OCI-LY7 (cell line): ENCODE measurements around the gene JAZF1. TPM values are rescaled to one million over a fixed set of nuclear protein-coding genes. Genes with fewer than 3 reads are reported as not detected.

Experiments used
- BruUV-seq: library from RNA; stranded (reverse); fragments of 400-500 nt; replicated peaks from 2 replicates; lab custom pipeline; 2021; lab: Mats Ljungman, UMichigan
- CTCF ChIA-PET: fragments of 300-600 bp; sonication (Branson Sonifier 250); formaldehyde crosslinking; loops from one replicate; lab custom pipeline; 2022; ENCODE audit warnings: antibody characterized with exemption; ENCODE audit not compliant: unreplicated experiment; lab: Charles Lee
- POLR2A ChIA-PET: fragments of 300-600 bp; sonication (Branson Sonifier 250); formaldehyde crosslinking; loops from one replicate; lab custom pipeline; 2022; ENCODE audit warnings: antibody characterized with exemption; lab: Charles Lee
- DNase-seq: peaks from one replicate; pipeline ENCODE4 v3.0.0-alpha.2; 2015; ENCODE audit warnings: low spot score
- H2AFZ ChIP-seq: fragments of 200-600 bp; sonication (generic), shearing (Covaris generic); 2 replicates; pipeline ENCODE4 v1.6.1; 2014; ENCODE audit warnings: mild to moderate bottlenecking, antibody characterized with exemption, low read length, moderate library complexity
- H3K27ac ChIP-seq: fragments of 200-600 bp; sonication (generic); 2 replicates; pipeline ENCODE4 v1.5.1; 2014; ENCODE audit warnings: mixed run types, low read depth, mild to moderate bottlenecking, moderate library complexity, low read length, inconsistent platforms; ENCODE audit not compliant: poor library complexity, severe bottlenecking
- H3K36me3 ChIP-seq: fragments of 200-600 bp; sonication (generic); 2 replicates; pipeline ENCODE4 v1.6.1; 2014; ENCODE audit warnings: mild to moderate bottlenecking, antibody characterized with exemption, low read length, moderate library complexity, mixed read lengths; ENCODE audit not compliant: insufficient read depth
- H3K4me1 ChIP-seq: fragments of 200-600 bp; sonication (generic); 2 replicates; pipeline ENCODE4 v1.5.1; 2014; ENCODE audit warnings: mild to moderate bottlenecking, low read length; ENCODE audit not compliant: insufficient read depth, poor library complexity, severe bottlenecking
- H3K4me2 ChIP-seq: fragments of 200-600 bp; sonication (generic); 2 replicates; pipeline ENCODE4 v1.6.1; 2014; ENCODE audit warnings: mild to moderate bottlenecking, low read length
- H3K4me3 ChIP-seq: fragments of 200-600 bp; sonication (generic); 2 replicates; pipeline ENCODE4 v1.5.1; 2014; ENCODE audit warnings: mild to moderate bottlenecking, low read depth, low read length; ENCODE audit not compliant: poor library complexity, severe bottlenecking
- H3K79me2 ChIP-seq: fragments of 200-600 bp; sonication (generic); 2 replicates; pipeline ENCODE4 v1.6.1; 2016; ENCODE audit warnings: low read depth, mild to moderate bottlenecking, low read length, moderate library complexity, mixed read lengths; ENCODE audit not compliant: insufficient read depth
- H3K9me2 ChIP-seq: fragments of 200-600 bp; sonication (generic); 2 replicates; pipeline ENCODE4 v1.6.1; 2016; ENCODE audit warnings: mild to moderate bottlenecking, low read length, mixed read lengths; ENCODE audit not compliant: insufficient read depth
- H3K9me3 ChIP-seq: fragments of 200-600 bp; sonication (generic); 2 replicates; pipeline ENCODE4 v1.6.1; 2014; ENCODE audit warnings: mild to moderate bottlenecking, mixed run types, low read length, mixed read lengths
- H4K20me1 ChIP-seq: fragments of 200-600 bp; sonication (generic); 2 replicates; pipeline ENCODE4 v1.6.1; 2014; ENCODE audit warnings: mild to moderate bottlenecking, antibody characterized with exemption, low read length, moderate library complexity, mixed read lengths; ENCODE audit not compliant: insufficient read depth
- CTCF ChIP-seq: fragments of 200-600 bp; sonication (generic); conservative IDR thresholded peaks from 2 replicates; pipeline ENCODE4 v1.5.1; 2014; ENCODE audit warnings: mild to moderate bottlenecking, antibody characterized with exemption, low read length, moderate library complexity, mixed read lengths
- EZH2phosphoT487 ChIP-seq: fragments of 200-600 bp; sonication (generic); IDR thresholded peaks from 2 replicates; pipeline ENCODE4 v1.6.1; 2018; ENCODE audit warnings: low read depth, borderline replicate concordance, mild to moderate bottlenecking, mixed run types, antibody characterized with exemption, low read length, moderate library complexity, mixed read lengths
- intact Hi-C: fragments of 100-400 bp; cut with micrococcal nuclease; formaldehyde crosslinking; loops from one replicate; pipeline ENCODE4 v1.10.0; 2022; ENCODE audit not compliant: unreplicated experiment
- total RNA-seq, 2 experiments: library from RNA; depleted of rRNA in 1 of 2; stranded (reverse); fragments of >200 nt in 1 of 2; shearing (Covaris generic) in 1 of 2; gene quantifications; 2 replicates each; pipeline ENCODE4 v1.2.3, GENCODE V29; 2014 to 2022

The JAZF1 gene
- total RNA-seq, 2 experiments from 2014 or later = 6.3 to 25.0 TPM

- TF ChIP-seq CTCF (no peak), EZH2phosphoT487 (no peak)
- H3K4me1 ChIP-seq = no peaks in the 10 kb centered on the region
- H2AFZ ChIP-seq = no peak overlapping the region
- POLR2A ChIA-PET = interaction anchor here (1.2 kb wide), 1 partner anchor 25 kb away, joined by 4 read pairs; no protein-coding TSS in a partner anchor
- no peaks in the 10 kb centered on the region for H3K36me3 ChIP-seq
- H3K9me3 ChIP-seq = no peaks in the 10 kb centered on the region
- no peak overlapping the region for H3K27ac ChIP-seq
- H3K9me2 ChIP-seq = no peaks in the 10 kb centered on the region
- H4K20me1 ChIP-seq = no peaks in the 10 kb centered on the region; the same call in 1 of the 2 replicates
- CTCF ChIA-PET = no interaction called here
- no peaks in the 10 kb centered on the region for H3K79me2 ChIP-seq
- no TSS peak for BruUV-seq
- intact Hi-C loops = no loop called here
- DNase-seq = no peak
- H3K4me3 ChIP-seq = no peak overlapping the region
- H3K4me2 ChIP-seq = no peak overlapping the region
Measured at GRCh38 chr7:28105234-28105633, 75.4 kb downstream of the JAZF1 start.

- Histone ChIP-seq H3K36me3 (no peaks in the 10 kb centered on the region), H3K79me2 (no peaks in the 10 kb centered on the region), H3K9me3 (no peaks in the 10 kb centered on the region), H2AFZ (no peak overlapping the region), H3K27ac (no peak overlapping the region), H3K4me1 (no peaks in the 10 kb centered on the region), H3K4me2 (no peak overlapping the region), H4K20me1 (no peaks in the 10 kb centered on the region; the same call in 1 of the 2 replicates), H3K4me3 (no peak overlapping the region), H3K9me2 (no peaks in the 10 kb centered on the region)
- no peak for DNase-seq
- POLR2A ChIA-PET = interaction anchor here (1.2 kb wide), 1 partner anchor 25 kb away, joined by 4 read pairs; no protein-coding TSS in a partner anchor
- intact Hi-C loops = no loop called here
- no peak for TF ChIP-seq EZH2phosphoT487
- no peak for TF ChIP-seq CTCF
- CTCF ChIA-PET = no interaction called here
- BruUV-seq = no TSS peak
Measured at GRCh38 chr7:28104811-28105210, 75.8 kb downstream of the JAZF1 start.

- intact Hi-C loops = no loop called here
- TF ChIP-seq EZH2phosphoT487 (no peak), CTCF (no peak)
- no peak for DNase-seq
- Histone ChIP-seq H3K79me2 (no peaks in the 10 kb centered on the region), H3K4me2 (no peak overlapping the region), H3K4me1 (no peaks in the 10 kb centered on the region), H3K9me3 (no peaks in the 10 kb centered on the region), H4K20me1 (no peaks in the 10 kb centered on the region; the same call in 1 of the 2 replicates), H3K27ac (no peak overlapping the region), H3K9me2 (no peaks in the 10 kb centered on the region), H2AFZ (no peak overlapping the region), H3K36me3 (no peaks in the 10 kb centered on the region), H3K4me3 (no peak overlapping the region)
- BruUV-seq = no TSS peak
- POLR2A ChIA-PET = no interaction called here
- CTCF ChIA-PET = no interaction called here
Measured at GRCh38 chr7:28104041-28104541, 76.5 kb downstream of the JAZF1 start.
